HG03103 (cell line): ENCODE results near the gene METTL8.

ENCODE experiments used
- ATAC-seq: cut with Tn5 transposase; IDR thresholded peaks from one replicate; pipeline ENCODE4 v1.9.1; 2021; ENCODE audit warnings: low read depth; ENCODE audit not compliant: unreplicated experiment

Gene METTL8

GRCh38 chr2:171347591-171348032, 86.2 kb downstream of the METTL8 start:
- no peak for ATAC-seq

- no peak for ATAC-seq
These were observed 86.8 kb downstream of the METTL8 start for GRCh38 chr2:171346723-171347557.

- ATAC-seq, result no peak
These were observed 87.6 kb downstream of the METTL8 start for GRCh38 chr2:171345971-171346722.

DNA sequence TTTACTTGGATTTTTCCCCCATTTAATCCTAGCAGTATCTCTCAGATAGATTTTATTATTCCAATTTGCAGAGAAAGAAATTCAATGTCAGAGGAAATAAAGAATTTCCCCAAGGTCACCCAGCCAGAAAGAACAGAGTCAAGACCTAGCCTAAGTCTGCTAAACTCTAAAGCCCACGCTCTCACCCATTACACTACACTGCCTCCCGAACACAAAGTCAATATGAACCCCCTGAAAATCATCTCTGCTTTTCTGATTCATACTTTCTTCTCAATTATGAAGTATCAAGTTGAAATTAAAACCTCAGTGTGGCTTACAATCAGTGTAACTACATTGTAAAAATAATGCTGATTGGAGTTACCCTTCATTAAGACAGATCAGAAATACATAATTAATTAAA, 89.6 kb downstream of the METTL8 start:
- ATAC-seq, result no peak

GRCh38 chr2:171342067-171342413, 91.8 kb downstream of the METTL8 start:
- no peak for ATAC-seq

DNA sequence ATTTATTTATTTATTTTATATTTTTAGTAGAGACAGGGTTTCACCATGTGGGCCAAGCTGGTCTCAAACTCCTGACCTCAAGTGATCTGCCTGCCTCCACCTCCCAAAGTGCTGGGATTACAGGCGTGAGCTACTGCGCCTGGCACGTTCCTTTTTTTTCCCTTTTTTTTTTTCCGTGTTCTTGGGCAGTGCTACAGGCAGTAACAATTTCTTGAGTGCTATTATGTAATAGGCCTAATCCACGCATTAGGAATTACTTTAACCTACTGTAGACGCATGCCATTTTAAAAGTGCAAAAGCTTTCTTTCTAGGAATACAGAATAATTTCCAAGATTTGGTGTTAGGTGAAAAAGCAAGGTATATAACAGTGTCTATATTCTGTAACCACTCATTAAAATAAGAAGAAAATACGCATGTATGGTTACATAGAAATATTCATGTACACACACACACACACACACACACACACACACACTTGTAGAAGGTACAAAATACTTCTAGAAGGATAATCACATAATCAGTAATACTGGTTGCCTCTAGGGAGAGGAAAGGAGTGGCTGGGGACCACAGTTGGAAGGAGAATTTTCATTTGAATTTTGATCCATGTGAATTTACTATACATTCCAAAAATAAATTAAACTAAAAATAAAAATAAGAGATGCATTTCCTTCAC, 92.3 kb downstream of the METTL8 start:
- no peak for ATAC-seq

GRCh38 chr2:171334946-171335345, 98.8 kb downstream of the METTL8 start:
- no peak for ATAC-seq

DNA sequence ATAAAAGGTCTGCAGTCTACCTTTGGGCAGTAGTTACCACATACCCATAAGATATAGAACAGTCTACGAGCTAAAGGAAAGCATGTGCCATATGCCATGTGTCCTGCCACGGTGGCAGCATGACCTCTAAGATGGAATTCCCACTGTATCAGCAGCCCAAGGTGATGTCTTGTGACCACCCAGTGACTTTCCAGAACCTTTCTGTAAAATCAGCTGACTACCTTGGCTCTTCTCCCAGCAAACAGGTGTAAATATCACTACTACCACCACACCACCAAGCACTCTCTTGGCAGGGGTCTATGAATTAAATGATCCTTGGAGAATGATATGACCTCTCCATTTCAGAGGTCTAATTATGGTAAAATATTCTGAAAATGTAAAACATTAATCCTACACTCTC, 99.6 kb downstream of the METTL8 start:
- ATAC-seq, result no peak

DNA sequence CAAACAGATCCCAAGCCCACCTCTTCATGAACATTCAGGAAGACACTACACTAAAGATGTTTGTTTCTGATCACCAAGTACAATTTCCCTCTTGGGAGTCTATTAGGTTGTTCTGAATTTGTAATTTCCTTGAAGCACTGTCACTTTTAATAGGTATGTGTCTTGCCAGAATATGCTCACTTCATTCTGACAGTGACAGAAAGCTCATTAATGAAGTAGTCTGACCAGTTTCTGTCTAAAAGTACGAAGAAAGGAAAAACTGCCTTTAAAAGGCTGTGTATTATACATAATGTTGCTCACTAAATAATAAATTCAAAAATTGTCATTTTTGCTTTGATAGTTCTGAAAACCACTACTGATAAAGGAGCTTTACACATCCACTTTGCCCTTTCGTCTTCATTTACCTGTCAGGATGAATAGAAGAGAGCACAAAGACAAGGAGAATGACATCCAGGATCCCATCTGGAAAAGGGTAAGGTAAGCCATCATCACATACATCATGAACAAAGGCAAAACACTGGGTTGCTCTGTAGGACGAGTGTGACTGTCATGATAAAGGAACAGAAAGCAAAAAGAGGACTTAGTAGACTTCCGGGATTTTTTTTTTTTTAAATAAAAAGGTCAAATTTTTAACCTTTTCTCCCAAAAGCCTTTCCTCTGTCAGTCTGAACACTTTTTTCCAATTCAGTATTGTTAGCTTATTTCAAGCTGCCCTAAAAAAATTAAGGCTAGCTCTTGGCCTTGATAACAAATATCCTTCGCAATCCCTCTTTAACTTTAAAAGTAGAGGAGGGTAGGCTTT, 103.4 kb downstream of the METTL8 start:
- ATAC-seq, result no peak

GRCh38 chr2:171327043-171327496, 106.7 kb downstream of the METTL8 start:
- no peak for ATAC-seq

DNA sequence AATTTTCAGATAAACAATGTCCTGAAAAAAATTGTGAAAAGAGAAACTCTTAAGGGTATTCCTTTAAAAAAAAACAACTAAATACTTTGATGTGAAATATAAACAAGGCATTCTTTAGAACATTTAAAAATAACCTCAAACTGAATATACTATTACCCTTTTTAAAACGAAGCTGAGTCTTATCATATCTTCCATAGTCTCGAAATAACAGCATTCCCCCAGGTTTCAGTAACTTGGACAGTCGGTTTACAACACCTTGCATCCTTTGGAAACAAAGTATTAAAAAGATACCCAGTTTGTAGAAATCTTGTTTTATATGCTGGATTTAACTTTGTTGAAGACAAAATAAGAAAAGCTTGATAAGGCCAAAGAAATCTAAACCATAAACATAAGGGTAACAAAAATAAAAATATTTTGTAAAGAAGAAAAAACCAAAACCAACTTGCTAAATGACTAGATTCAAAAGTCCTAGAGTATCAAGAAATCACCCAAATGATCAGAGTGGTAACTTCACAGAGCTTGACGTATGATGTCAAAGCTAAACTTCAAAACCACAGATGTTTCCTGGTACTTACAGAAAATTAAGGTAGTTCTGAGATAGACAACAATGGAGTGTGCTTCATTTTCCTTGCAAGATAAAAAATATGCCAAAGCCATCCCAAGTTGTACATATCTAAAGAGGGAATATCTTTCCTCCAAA, 107.8 kb downstream of the METTL8 start:
- no peak for ATAC-seq

DNA sequence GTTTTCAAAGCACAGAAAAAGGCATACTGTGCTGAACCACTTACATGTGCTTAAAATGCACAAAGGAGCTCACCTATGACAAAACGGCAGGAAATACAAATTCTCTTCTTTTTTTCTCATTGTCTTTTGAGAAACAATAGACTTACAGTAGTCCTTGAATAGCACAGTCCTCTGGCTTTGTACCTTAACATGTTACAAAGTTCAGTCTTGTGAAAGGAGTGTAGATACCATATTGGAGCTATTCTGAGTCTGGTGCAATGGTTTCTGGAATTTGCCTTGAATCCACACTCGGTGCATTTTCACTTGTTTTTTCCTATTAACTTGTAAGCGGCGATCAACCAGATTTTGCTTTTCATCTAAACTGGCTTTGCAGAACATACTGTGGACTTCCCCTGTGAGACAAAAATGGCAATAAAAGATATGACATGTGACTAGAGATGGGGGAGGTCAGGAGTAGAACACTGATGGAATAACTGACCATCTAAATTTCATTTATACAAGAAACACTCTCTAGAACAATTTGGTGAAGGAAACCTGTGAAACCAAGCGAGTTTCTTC, 109.7 kb downstream of the METTL8 start:
- no peak for ATAC-seq

DNA sequence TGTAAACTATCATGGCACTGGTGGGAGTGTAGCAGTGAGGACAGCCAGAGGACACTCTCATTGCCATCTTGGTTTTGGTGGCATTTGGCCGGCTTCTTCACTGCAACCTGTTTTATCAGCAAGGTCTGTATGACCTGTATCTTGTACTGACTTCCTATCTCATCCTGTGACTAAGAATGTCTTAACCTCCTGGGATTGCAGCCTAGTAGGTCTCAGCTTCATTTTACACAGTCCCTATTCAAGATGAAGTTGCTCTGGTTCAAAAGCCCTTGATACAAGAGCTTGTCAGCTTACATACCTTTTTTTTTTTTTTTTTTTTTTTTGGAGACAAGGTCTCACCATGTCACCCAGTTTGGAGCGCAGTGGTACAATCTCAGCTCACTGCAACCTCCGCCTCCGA, 110.9 kb downstream of the METTL8 start:
- ATAC-seq, result no peak

DNA sequence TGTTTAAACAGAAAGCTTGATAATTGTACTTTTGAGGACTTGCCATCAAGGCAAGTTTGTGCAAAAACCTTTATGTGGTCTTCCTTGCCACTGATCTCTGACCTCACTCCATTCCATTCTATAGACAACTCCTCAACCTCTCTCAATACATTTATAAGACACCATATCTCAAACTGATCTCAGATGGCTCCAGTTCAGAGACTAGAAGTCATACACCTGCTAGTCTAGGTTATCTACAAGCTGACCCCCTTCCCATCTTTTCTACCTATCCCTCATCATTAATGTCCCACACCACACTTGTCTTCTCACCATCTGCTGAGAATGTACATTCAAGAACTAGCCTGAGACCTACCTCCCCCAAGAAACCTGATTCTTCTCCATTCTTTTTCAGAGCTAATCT, 113.1 kb downstream of the METTL8 start:
- no peak for ATAC-seq

DNA sequence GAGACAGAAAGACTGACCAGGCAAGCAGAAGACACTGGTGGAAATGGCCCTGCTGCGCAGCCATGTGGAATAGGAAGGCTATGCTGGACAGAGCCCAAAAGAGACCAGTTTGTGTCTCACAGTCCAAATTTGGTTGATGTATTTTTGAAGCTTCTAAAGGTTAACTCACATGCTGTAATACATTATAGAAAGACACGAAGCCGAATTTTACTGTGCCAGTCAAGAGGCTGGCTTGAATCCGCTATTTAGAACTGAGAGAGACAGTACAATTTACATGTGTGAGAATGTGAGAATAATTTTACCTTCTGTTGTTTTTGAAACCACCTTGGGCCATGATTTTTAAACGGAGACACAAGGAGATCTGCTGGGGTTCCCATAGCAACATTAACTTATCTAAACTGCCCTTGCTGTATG, 113.6 kb downstream of the METTL8 start:
- no peak for ATAC-seq

DNA sequence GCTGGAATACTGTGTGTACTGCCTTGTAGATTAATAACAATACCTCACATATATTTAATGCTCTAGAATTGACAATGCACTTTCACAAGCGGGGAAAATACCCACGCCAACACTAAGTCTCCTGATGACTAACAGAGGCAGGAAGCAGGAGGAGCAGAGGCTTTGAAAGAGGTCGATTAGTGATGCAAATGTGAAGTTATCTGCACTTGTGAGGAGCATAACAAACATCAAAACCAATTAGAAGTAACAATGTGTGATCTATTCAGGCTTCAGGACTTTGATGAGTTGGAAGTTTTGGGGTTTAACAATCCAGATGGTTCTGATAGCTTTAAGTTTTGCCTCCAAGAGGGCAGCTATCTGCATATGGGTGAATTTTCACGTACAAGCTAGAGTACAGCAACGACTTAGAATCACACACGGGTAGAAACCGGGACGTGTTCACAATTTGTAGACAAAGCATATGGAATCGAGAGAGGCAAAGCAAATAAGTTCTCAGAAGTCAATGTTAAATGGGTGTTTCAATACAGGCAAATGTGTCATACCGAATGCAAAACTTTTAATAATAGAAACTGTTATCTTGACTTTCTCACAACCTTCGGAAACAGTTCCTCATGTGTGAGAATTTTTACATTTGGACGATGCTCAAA, 114.5 kb downstream of the METTL8 start:
- peak; percentile 31 for ATAC-seq

DNA sequence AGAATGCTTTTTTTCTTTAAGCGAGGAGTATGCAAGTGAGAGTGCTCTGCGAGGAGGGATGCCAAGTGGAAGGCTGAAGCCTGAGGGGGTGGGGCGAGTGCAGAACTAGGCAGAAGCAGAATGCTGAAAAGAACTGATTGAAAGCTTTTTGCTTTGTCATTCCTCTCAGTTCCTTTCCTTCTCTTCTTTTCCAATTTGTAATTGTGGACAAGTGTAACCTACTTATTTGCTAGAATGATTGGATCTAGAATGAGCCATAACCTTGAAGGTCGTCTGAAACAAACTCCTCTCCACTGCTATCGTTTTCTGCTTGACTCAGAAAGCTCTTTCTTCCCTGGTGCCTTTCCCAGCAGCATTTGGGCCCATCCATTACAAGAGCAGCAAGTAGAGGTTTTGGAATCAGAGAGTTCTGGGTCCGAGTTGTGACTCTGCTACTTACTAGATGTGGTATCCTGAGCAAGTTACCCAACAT, 115.3 kb downstream of the METTL8 start:
- ATAC-seq, result no peak

GRCh38 chr2:171317492-171318125, 116.2 kb downstream of the METTL8 start:
- ATAC-seq, result peak; percentile 34
